GM12873 (cell line): Measurements from ENCODE around the gene DCAF16.

ENCODE experiments used
- TF ChIP-seq, protein P1 (sequence below): IDR thresholded peaks from 2 replicates; pipeline ENCODE4 v1.5.1; 2012; ENCODE audit warnings: low read depth, mild to moderate bottlenecking, moderate library complexity, low read length, control low read depth; ENCODE audit not compliant: insufficient read depth; ENCODE audit errors: missing control alignments

The DCAF16 gene

DNA sequence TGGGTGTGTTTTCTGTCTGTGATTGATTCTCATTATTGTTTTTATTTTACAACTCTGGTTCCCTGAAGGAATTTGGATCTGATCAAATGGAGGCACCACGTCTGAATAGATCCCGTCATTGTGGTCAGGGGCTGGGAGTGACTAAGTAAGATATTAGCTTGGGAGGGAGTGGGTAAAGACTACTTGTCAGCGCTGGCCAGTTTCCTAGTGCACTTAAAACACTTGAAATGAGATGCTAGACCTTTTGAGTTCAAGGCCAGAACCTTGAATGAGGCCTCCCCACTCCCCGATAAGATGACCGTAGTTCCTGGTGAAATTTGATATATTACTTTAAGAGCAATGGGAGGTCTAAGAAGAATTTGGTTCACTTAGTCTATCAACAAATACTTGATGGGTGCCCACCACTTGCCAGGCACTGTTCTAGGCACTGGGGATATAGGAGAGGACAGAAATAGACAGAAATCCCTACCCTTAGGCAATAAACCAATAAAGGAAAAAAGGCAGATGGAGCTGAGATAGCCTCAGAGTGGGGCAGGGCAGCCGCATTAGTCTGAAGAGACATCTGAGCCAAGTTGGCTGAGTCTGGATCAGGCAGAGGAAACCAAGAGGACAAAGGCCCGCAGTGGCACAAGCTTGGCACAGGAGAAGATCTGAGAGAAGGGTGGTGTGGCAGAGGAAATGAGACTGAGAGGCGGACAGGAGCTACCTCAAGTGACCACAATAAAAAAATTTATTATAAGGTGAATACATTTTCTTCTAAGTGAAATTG lies 41.0 kb downstream of the DCAF16 start:
- TF ChIP-seq, protein P1, sequence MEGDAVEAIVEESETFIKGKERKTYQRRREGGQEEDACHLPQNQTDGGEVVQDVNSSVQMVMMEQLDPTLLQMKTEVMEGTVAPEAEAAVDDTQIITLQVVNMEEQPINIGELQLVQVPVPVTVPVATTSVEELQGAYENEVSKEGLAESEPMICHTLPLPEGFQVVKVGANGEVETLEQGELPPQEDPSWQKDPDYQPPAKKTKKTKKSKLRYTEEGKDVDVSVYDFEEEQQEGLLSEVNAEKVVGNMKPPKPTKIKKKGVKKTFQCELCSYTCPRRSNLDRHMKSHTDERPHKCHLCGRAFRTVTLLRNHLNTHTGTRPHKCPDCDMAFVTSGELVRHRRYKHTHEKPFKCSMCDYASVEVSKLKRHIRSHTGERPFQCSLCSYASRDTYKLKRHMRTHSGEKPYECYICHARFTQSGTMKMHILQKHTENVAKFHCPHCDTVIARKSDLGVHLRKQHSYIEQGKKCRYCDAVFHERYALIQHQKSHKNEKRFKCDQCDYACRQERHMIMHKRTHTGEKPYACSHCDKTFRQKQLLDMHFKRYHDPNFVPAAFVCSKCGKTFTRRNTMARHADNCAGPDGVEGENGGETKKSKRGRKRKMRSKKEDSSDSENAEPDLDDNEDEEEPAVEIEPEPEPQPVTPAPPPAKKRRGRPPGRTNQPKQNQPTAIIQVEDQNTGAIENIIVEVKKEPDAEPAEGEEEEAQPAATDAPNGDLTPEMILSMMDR: no peak

DNA sequence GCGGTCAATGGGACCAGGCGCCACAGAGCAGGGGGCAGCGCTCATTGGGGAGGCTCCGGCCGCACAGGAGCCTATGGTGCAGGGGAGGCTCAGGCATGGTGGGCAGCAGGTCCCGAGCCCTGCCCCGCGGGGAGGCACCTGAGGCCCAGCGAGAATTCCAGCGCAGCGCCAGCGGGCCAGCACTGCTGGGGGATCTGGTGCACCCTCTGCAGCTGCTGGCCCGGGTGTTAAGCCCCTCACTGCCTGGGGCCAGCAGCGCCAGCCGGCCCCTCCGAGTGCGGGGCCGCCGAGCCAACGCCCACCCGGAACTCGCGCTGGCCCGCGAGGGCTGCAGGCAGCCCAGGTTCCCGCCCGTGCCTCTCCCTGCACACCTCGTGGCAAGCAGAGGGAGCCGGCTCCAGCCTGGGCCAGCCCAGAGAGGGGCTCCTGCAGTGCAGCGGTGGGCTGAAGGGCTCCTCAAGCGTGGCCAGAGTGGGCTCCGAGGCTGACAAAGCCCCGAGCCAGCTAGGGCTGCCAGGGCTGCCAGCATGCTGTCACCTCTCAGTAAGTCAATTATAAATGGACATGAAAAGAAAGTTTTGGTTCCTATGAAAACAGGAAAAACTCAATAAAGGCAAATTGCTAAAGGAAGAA lies 43.6 kb downstream of the DCAF16 start:
- TF ChIP-seq, protein P1: no peak

GRCh38 chr4:17765514-17766286 lies 44.9 kb downstream of the DCAF16 start:
- TF ChIP-seq, protein P1: no peak

DNA sequence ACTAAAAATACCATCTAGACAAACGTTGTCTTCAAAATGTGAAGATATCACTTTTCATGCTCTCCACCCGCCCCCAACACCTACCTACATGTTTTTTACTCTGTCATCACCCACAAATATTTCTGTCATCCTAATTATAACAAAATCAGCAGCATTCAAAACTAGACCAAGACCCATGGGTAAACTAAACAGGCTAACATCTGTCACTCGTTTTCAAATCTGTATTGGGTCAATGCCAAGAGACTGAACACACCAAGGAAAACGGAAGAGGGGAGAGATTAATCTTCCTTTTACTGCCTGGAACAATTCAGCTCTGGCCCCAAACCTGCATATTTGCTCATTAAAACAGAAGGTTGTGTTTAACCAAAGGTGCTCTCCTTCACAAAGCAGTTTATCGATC lies 46.6 kb downstream of the DCAF16 start:
- TF ChIP-seq, protein P1: no peak

DNA sequence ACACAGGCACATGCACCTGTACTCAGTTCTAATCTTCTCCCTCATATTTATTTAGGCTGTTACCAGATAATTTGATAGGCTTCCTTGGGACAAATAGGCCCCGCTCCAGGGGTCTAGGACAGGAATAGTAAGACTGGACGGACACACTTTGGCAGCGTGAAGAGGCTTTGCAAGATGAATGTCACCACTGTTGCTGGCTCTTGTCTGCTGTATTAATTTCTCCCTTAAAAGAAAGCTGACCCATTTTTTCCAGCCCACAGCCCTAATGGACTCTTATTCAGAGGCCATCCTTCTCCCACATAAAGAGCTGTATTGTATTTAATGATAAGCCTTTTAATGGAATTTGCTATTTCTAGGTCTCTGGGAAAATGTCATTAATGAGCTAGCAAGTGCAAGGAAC lies 47.1 kb downstream of the DCAF16 start:
- TF ChIP-seq, protein P1: no peak

- TF ChIP-seq, protein P1: peak; percentile 46
Observed at GRCh38 chr4:17762726-17763125, 47.8 kb downstream of the DCAF16 start.

DNA sequence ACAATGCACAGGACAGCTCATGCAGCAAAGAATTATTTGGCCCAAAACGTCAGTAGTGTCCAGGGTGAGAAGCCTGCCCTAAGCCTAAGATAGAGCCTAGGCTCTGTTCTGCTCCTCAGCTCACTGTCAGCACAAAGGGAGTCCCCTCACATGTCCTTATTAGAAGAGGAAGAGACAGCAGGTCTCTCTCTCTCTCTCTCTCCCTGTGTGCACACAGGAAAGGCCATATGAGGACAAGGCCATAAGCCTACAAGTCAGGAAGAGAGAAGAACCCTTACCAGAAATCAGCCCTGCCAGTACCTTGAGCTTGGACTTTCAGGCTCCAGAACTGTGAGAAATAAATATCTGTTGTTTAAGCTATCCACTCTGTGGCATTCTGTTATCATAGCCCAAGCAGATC lies 49.5 kb downstream of the DCAF16 start:
- TF ChIP-seq, protein P1: no peak
